NCI-H187 (cell line): ENCODE measurements around the gene BCL11B.

Experiments
- DNase-seq, 2 experiments: peaks; one replicate each; lab custom pipeline; 2025; lab: John Stamatoyannopoulos, UW

BCL11B gene

DNA sequence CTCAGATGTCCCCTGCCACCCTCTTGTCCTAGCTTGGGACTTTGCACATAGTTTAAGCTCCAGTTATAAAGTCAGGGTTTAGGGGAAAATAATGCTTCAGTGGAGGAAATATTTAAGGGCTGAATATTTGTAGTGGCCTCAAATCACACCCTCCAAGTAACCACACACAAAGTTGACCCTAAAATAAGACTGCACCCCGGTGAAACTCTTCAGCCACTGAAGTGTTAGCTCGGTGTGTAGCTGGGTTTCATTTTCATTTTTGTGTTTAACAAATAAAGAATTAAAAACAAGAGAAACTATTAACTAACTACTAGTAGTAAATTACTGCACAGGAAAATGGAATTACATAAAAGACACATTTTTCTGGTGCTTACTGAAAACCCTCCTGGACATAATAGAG is 14.8 kb upstream of the BCL11B start:
- no peak for DNase-seq

DNA sequence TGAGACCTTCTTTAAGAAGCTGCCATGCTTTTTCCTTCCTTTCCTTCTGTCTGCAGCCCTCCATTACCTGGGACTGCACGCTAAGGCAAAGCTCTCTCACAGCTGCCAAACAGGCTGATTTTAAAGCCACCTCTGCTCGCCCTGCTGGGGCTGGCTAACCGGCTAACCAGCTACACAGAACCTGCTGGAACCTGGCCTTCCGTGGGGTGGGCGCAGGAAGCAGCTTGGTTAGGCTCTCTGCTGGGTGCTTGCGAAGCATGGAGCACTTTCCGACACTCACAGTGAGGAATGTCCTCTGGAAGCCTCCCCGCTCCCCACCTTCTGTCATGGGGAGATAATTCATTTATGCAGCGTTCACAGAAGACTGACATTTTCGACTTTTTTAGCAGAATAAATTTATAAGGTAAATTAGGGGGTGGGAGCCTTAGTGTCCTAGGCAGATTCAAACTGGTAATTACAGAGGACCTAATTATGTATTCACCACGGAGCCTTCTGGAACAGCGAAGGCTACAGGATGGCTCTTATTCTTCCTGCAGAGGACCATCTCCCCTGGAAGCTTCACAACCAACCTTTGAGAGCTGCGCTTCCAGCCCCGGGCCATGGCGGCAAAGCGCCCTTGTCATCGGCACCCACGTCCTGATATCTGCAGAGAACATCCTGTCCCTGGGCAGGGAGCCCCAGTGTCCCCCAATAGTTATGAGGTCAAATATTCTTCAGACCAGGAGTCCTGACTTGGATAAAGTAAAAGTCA is 12.4 kb upstream of the BCL11B start:
- DNase-seq = no peak

DNA sequence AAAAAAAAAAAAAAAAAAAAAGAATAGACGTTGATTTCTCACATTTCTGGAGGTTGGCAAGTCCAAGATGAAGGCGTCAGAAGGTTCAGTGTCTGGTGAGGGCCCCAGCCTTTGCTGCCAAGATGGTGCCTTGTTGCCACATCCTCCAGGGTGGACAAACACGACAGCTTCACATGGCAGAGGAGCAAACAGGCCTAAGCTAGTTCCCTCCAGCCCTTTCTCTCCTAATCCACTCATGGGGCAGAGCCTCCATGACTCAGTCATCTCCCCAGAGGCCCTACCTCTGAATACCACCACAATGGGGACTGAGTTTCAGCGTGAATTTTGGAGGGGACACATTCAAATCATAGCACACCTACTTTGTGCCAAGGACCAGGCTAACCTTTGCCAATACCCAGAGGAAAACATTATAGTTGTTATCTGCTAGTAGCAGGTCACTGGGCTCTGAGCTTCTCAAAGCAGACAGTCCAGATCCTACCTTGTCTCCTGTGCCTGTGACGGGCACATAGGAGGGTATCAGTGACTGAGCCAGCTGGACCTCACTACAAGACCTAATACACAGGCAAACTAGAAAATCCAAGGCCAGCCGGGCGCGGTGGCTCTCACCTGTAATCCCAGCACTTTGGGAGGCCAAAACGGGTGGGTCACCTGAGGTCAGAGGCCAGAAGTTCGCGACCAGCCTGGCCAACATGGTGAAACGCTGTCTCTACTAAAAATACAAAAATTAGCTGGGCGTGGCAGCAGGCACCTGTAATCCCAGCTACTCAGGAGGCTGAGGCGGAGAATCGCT is 10.5 kb upstream of the BCL11B start:
- DNase-seq = no peak

DNA sequence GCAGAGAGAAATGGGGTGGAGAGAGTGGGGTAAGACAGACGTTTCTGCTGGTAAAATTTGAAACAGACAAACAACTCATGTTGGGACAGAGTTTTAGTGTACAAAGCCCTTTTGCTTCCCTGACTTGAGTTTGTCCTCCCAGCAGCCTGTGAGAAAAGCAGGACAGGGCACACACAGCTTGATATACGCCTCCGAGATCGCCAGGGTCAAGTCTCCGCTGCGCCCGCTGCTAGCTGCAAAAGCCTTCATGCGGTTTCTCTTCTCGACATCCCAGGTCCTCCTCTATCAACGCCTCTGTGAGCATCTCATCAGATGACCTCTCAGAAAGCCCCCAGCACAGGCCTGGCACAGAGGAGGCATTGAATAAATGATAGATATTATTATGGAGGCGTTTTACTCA is 9.4 kb upstream of the BCL11B start:
- DNase-seq = no peak

DNA sequence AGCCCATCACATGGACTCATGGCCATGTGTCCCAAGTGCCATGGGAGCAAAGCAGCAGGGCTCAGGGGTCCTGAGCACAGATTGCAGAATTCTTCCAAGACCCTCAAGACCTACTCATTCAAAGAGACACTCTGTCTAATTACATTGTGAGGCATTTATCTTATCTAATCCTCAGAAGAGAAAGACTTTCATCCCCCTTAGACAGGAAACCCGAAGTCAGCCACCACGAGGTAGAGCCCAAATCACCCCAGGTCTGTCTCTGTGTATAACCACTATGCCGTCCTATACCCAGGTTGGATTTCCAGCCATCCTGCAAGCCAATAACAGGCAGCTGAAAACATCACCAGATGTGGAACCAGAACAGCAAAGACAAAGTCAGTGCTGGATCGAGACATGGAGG is 8.9 kb upstream of the BCL11B start:
- no peak for DNase-seq

DNA sequence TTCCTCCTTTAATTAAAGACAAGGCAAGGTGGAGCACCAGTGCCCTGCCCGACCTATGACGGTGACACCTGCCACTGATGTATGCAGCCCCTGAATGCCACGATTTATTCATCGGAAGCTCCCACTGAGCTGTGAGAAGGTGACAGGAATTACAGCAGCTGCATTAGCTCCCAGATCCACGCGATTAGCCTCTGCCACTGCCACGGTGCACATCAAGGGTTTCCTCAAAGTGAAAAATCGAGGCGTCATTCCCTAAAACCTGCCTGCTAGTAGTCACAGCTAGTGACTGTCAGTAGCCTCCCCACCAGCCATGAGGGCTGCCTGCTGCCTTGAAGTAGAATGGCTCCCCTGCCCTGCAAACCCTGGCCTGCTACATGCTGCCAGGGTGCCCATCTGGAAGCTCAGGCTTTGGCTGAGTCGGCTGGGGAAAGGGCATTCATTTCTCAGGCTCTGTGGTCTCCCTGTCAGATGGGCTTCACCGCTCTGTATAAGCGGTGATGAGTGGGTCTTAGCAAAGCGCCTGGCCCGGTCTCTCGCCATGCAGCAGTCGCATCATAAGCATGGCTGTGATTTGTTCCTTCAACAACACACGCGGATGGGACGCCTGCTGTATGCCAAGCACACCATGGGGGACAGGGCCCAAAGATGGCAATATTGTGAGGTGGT is 8.2 kb upstream of the BCL11B start:
- DNase-seq = no peak

DNA sequence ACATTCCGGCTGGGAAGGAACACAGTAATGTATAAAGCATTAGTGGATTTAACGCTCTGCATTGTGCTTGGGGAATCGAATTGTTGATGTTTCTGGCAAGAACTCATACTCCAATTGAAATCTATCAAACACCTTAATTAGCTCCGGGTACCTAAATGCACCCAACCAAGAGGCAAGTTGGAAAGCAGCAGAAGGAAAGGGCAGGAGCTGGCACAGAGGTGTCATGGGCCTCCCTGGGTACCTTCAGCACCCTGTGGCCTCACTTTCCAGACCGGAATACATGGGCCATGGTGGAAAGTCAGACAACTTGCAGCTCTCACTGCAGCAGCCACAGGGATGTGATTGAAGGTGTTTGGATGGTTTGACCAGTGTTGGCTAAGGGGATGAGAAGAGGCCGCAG is 6.8 kb upstream of the BCL11B start:
- DNase-seq = no peak

DNA sequence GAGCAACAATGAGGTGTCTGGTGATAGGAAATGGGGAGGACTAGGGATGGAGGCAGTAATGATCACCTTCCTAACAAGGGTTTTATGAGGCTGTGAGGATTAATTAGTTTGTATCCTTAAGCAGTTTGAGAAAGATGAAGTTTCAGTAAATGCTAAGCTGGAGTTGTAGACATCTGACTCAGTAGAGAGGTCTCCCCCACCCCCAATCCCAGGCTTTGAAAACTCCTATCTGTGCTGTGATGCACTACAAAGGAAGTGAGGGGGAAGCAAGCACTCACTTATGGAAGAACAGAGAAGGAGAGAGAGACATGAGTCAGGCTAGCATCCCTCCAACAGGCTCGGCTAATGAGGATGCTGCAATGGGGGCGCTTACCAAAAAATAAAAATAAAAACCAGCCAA is 5.5 kb upstream of the BCL11B start:
- DNase-seq = no peak

DNA sequence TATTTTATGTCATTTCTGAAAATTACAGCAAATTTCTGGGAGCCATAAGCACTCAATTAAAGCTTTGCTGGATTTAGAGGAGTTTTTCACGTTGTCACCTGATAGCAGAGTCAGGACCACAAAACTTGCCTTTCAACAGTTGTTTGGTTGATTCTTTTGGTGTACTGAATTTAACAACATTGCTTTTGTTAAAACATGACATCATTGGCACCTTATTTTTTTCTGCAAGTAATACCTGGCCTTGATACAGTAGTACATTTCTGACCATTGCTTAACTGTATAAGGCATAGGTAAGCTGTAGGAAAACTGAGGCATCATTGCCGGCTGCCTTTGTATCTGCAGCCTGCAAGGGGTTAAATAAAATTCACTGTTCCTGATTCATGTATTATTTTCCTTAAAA is 4.5 kb upstream of the BCL11B start:
- DNase-seq = no peak

DNA sequence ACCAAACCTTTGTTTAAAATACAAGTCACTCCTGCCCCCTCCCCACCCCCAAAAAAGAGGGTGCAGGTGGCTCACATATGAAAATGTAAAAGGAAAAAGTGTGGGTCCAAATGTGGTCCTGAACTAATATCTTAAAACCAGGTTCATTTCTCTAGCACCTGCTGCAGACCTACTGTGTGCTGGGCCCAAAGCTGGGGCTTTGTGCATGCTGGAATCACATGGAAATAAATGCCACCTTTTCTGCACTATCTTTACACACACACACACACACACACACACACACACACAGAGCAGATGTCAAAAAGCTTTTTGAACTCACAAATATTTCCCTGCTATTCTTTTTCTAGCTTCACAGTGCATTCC is 3.2 kb upstream of the BCL11B start:
- no peak for DNase-seq

DNA sequence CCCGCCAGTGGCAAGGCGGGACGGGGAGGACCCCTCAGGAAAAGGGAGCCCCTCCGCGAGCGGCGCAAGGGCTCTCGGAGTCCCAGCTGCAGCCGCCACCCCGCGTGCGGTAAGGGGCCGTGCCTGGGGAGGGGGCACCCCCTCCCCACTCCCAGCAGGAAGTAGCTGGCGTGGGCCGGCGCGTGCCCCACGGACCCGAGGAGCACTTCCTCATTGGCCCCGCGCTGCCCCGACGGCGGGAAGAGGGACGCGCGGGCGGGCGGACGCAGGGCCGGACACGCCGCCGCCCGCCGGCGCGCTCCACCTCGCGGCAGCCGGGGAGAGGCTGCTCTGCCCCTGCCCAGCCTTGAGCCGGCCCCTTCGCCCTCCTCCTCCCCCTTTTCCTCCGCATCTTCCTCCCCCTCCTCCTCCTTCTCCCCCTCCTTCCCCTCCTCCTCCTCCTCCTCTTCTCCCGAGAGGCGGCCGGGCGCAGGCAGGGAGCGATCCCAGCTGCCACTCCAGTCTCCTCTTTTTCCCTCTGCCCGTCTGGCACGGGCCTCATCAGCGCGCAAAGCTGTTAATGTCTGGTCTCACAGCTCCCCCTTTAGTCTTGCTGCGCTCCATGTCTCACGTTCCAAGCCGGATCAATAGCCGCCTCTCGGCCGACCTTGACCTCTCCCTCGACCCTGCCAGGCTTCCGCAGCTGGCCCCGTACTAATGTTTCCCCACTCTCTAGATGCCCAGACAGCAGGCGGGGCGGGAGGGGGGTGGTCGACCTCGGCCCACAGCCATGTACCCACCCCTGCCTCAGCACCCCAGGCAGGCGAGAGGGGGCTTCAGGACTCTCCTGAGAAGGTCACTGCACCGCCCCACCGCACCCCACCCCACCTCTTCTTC is 2.6 kb upstream of the BCL11B start:
- DNase-seq = peak; percentile 80 to 85

DNA sequence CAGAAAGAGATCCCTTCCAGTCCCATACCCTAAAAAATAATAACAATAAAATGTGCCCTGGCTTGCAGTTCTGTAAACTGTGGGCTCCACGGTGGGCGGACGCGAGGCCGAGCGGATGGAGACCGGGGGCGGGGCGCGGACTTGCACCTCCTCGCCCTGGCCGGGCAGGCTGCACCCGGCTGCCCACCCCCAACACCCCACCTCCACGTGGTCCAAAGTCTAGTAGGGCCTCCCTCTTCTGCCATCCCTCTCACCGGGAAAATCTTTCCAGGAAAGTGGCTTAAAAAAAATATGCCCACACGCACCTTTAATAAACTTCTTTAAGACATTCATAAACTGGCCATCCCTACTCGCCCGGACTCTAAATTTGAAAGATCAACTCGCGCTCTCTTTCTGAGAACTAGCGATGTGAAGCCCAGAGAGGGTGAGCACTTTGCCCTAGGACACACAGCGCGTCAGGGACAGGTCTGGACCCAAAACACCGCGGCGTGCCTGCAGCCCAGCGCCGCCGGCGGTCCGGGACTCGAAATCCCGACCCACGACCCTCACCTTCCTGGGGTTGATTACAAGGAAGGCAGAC is 1.9 kb upstream of the BCL11B start:
- no peak for DNase-seq

DNA sequence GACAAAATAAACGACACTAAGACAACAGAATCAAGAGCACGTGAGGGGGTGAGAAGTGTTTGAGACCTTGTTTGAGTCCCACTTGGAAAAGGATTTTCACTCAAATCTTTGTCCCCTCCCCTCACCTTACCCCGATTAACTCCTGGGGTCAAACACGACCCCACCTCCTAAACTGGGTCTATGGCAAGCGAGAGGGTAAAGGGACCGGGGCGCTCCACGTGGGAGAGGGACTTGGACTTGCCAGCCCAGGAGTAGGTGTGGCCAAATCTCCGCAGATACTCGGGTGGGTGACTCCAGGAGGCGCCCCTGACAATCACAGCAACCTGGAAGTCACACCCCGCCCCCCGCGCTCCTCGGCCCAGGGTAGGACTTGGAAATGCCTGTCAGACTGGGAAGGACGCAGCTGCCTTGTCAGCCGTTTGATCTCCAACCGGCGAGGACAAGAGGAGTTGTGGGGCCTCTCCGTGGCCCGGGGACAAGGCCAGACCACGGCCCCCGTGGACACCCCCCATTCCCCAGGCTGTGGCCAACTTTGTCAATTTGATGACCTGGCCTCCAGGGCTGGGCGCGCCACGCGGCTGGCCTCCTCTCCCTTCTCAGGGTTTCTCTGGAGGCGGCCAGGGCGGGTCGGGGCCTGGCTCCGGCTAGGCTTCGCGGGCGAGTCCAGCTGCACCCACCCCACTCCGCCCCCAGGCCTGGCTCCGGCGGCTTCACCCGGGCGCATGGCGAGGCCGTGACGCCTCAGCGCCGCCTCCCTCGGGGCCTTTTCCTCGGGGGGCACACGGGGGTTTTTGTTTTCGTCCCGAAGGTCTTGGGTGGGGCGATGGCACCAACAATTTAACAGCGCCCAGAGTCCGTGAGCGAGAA is 1.1 kb upstream of the BCL11B start:
- no peak for DNase-seq

DNA sequence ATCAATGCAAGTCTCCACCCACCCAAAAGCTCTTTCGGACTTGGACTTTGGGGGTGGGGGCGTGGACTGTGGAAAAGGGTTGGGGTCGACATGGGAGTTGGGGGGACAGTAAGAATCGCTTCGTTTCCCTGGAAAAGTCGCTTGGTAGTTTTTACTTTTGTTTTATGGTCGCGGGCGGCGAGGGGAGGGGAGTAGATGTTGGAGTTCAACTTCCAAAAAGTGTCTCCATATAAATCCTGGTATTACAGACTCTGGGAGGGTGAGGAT is 568 bp upstream of the BCL11B start:
- no peak for DNase-seq

DNA sequence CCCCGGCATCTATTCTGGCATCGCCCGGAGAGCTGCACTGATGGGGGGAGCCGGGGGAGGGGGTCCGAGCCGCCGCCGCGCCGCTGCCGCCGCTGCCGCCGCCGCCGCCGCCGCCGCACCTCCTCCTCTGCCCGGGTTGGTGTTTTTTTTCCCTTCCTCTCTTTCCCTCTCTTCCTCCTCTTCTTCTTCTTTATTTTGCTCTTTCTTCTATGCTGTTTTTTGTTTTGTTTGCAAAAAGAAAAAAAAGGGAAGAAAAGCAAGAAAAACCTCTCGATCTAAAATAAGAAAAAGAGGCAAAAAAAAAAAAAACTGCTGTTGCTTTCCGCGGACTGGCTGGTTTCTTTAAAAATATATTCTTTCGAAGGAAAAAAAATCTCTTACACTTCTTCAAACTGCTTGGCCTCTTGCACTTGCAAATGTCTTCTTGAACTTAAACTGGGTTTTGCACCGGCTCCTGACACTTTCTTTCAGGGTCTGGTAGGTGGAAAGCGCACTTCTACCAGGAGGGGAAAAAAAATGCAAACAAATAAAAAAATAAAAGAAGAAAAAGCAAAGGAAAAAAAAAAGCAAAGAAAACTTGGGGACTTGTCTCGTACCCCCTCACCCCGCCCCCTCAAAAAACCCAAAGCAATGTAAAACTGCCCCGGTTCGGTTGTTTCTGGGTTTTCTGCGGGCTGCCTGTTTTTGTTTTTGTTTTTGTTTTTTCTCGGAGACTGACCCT is 616 bp downstream of the BCL11B start:
- no peak for DNase-seq

DNA sequence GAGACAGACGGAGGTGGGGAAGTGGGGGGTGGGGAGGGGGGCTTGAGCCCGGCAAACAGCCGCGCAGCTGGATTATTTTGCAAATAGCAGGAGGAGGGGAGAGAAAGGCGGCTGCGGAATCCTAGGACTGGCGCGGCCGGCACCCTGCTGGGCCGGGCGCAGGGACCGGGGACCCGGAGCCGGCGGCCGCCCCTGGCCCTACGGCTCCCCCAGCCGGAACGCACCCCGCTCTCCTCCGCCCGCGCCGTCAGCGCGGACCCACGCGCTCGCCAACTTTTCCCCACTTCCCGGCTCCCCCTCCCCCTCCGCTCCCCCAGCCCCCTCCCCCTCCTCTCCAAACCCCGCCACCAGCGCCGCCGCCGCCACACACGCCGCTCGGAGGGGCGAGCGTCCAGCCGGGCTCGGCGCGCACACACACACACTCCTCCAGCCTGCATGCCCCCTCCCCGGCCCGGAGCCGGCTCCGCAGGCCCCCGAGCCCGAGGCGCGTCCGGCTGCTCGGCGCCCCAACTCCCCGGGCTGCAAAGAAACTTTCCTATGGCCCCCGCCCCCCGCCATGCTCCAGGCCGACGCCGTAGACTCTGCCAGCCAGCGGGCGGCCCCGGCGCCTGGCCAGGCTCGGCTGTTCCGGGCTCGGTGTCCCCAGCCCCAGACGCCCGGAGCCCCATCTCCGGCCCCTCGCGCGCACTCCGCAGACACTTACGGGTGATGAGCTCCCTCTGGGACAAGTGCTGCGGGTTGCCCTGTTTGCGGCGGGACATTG is 1.4 kb downstream of the BCL11B start:
- no peak for DNase-seq

DNA sequence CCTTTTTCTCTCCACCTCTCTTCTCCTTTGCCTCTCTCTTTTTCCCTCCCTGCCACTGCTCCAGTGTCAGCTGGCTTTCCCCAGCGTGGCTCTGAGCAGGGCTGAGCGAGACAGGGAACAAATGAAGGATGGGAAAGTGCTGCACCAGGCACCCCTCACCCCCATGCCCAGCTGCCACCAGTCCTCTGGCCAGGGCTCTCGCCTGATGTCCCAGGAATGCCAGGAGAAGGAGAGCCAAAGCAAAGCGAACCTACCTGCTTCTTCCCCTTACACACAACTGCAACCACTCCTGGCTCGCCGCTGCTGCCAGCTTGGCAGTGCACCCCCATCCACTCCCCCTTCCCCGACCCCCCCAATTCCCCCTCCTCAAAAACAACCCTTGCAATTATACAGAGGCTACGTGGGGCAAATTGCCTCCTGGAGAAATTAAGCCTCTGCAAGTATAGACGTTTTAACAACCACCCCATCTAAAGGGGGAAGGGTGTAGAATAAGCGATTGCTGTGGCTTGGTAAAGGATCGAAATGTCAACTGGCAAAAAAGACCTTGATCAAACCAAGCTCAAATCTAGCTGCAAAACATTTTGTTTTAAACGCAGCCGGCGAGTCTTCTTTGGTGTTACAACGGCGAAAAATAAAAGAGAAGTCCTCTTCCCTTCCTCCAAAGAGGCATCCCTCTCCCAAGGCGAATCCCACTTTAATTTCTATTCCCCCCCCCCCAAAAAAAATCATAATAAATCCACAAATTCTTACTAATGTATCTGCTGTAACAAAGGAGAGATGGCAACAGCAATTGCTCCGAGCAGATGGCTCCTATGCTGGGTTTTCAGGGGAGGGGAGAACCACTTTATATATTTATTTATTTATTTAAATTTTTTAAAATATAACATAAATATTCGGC is 2.9 kb downstream of the BCL11B start:
- DNase-seq = no peak
